Measurements from ENCODE around the gene SHISA4.
"Not testable (repeated sequence)": the region's sequence is repeated elsewhere in the genome, so short reads cannot be mapped to it uniquely, and the experiment has no call there.

GRCh38 chr1:201839089-201839488 lies 49.6 kb upstream of the SHISA4 start:
- not testable (repeated sequence) for TF ChIP-seq CTCF, EP300 (IDR thresholded peaks at IDR 0.05)

Data from upper lobe of left lung (tissue), 4 donors.